Endodermal cell (in vitro differentiated cells): Measurements from ENCODE around the gene LRP11. TPM values are rescaled to one million over a fixed set of nuclear protein-coding genes. Genes with fewer than 3 reads are reported as not detected.
A peak's percentile ranks its signal among the peaks of the same experiment; 100 is the strongest.

Source experiments
- DNase-seq: peaks from one replicate; pipeline ENCODE4 v3.0.0-alpha.2; 2017
- H3K27ac ChIP-seq: 2 replicates; pipeline ENCODE4 v1.5.1; 2013; ENCODE audit warnings: mild to moderate bottlenecking, low read depth, low read length, moderate library complexity
- H3K27me3 ChIP-seq: 2 replicates; pipeline ENCODE4 v1.6.1; 2013; ENCODE audit warnings: mild to moderate bottlenecking, low read length, moderate library complexity; ENCODE audit not compliant: insufficient read depth, control insufficient read depth, poor library complexity, severe bottlenecking
- H3K36me3 ChIP-seq: 2 replicates; pipeline ENCODE4 v1.7.0; 2013; ENCODE audit warnings: mild to moderate bottlenecking, low read length, moderate library complexity; ENCODE audit not compliant: control insufficient read depth, insufficient read depth
- H3K4me1 ChIP-seq: one replicate; pipeline ENCODE4 v1.7.0; 2013; ENCODE audit warnings: low read length; ENCODE audit not compliant: control insufficient read depth, insufficient read depth
- H3K4me3 ChIP-seq: 2 replicates; pipeline ENCODE4 v1.5.1; 2013; ENCODE audit warnings: mild to moderate bottlenecking, low read length, moderate library complexity
- H3K9ac ChIP-seq: 2 replicates; pipeline ENCODE4 v1.6.1; 2013; ENCODE audit warnings: mild to moderate bottlenecking, low read length, moderate library complexity; ENCODE audit not compliant: poor library complexity, severe bottlenecking; ENCODE audit errors: extremely low read depth
- H3K9me3 ChIP-seq: 2 replicates; pipeline ENCODE4 v1.6.1; 2013; ENCODE audit warnings: mild to moderate bottlenecking, low read length, moderate library complexity; ENCODE audit not compliant: control insufficient read depth
- H3K27ac Mint-ChIP-seq: 2 replicates; pipeline ENCODE4 v1.8.0; 2020; ENCODE audit warnings: mixed read lengths
- H3K27me3 Mint-ChIP-seq: 2 replicates; pipeline ENCODE4 v1.8.0; 2021; ENCODE audit warnings: mild to moderate bottlenecking, mixed read lengths; ENCODE audit not compliant: insufficient read depth
- H3K36me3 Mint-ChIP-seq: 2 replicates; pipeline ENCODE4 v1.8.0; 2020; ENCODE audit warnings: low read depth, mixed read lengths
- H3K4me1 Mint-ChIP-seq: 2 replicates; pipeline ENCODE4 v1.8.0; 2020; ENCODE audit warnings: mixed read lengths
- H3K4me3 Mint-ChIP-seq: 2 replicates; pipeline ENCODE4 v1.8.0; 2020; ENCODE audit warnings: mild to moderate bottlenecking, moderate library complexity, mixed read lengths
- H3K9me3 Mint-ChIP-seq: 2 replicates; pipeline ENCODE4 v1.8.0; 2020; ENCODE audit warnings: mild to moderate bottlenecking, mixed read lengths
- CTCF ChIP-seq: fragments of 200-600 bp; sonication (generic); conservative IDR thresholded peaks from 2 replicates; pipeline ENCODE4 v1.5.0; 2021; ENCODE audit warnings: antibody characterized with exemption, mild to moderate bottlenecking
- WGBS, 2 experiments: methylation state at CpG; one replicate each; pipeline versions ENCODE4 v1.1.5 to v1.1.7; 2013; ENCODE audit warnings: missing lambda C conversion rate in 2 of 2, mixed read lengths in 1 of 2; ENCODE audit not compliant: insufficient coverage in 1 of 2, insufficient read length in 1 of 2; 5-methylcytosine and 5-hydroxymethylcytosine counted together
- total RNA-seq, 2 donors: library from RNA; stranded (reverse); fragmentation: NEBNext Ultra II Directional in 1 of 2; extraction: Animal tissue kit (Norgen Biotek cat#: 25700) in 1 of 2; gene quantifications; 2 replicates in 1 of 2; 3 replicates in 1 of 2; pipeline ENCODE4 v1.2.1, GENCODE V29; 2021

Gene LRP11
- total RNA-seq, 2 donors from 2014 or later: 3.6 to 6.0 TPM

- H3K4me1 Mint-ChIP-seq: no peaks in the 10 kb centered on the region
- no peak overlapping the region for H3K27ac Mint-ChIP-seq
- H3K27me3 Mint-ChIP-seq: no peaks in the 10 kb centered on the region
- H3K36me3 Mint-ChIP-seq: no peaks in the 10 kb centered on the region
- H3K9ac ChIP-seq: no peak overlapping the region
- peak overlapping the region; percentile 74 for H3K27ac ChIP-seq
- no peaks in the 10 kb centered on the region for H3K9me3 ChIP-seq
- no peaks in the 10 kb centered on the region for H3K4me1 ChIP-seq
- H3K4me3 Mint-ChIP-seq: no peak overlapping the region
- peaks cover 4% of the 10 kb centered on the region for H3K27me3 ChIP-seq
- no peak for TF ChIP-seq CTCF
- 88 to 89% methylated on average over 6 of the region's 6 CpGs for WGBS, 2 experiments
- no peak overlapping the region for H3K4me3 ChIP-seq
- H3K9me3 Mint-ChIP-seq: no peaks in the 10 kb centered on the region
- H3K36me3 ChIP-seq: no peaks in the 10 kb centered on the region
- no peak for DNase-seq
Measured at GRCh38 chr6:149831308-149831820, 32.8 kb downstream of the LRP11 start.

GRCh38 chr6:149830731-149831307 lies 33.3 kb downstream of the LRP11 start:
- Histone ChIP-seq H3K27ac (peak overlapping the region; percentile 74), H3K4me1 (no peaks in the 10 kb centered on the region), H3K9me3 (no peaks in the 10 kb centered on the region), H3K9ac (no peak overlapping the region), H3K4me3 (no peak overlapping the region), H3K27me3 (no peaks in the 10 kb centered on the region), H3K36me3 (no peaks in the 10 kb centered on the region)
- Mint-ChIP-seq H3K4me3 (no peak overlapping the region), H3K36me3 (no peaks in the 10 kb centered on the region), H3K4me1 (no peaks in the 10 kb centered on the region), H3K27me3 (no peaks in the 10 kb centered on the region), H3K27ac (no peak overlapping the region), H3K9me3 (no peaks in the 10 kb centered on the region)
- DNase-seq: no peak
- no peak for TF ChIP-seq CTCF
- 87 to 94% methylated on average over 4 to 7 of the region's 7 CpGs for WGBS, 2 experiments

DNA sequence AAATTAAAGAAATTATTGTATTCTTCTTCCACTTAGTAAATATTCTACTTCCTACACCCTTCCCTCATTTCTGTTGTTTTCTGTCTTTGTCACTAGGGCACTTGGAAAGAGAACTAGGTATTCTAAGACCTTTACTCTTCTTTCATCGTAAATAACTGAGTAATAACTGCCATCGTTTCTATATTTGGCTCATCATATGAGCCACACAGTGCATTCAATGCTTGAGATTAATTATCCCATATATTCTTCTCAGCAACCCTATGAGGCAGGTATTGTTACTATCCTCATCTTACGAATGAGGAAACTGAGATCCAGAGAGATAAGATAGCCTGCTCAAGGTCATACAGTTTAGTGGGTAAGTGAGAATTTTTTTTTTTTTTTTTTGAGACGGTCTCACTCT lies 38.9 kb downstream of the LRP11 start:
- H3K9ac ChIP-seq: no peak overlapping the region
- no peak for DNase-seq
- no peaks in the 10 kb centered on the region for H3K9me3 Mint-ChIP-seq
- no peaks in the 10 kb centered on the region for H3K4me1 ChIP-seq
- H3K4me3 Mint-ChIP-seq: no peak overlapping the region
- H3K4me3 ChIP-seq: no peak overlapping the region
- no peaks in the 10 kb centered on the region for H3K27me3 Mint-ChIP-seq
- no peak overlapping the region for H3K27ac Mint-ChIP-seq
- WGBS, 2 experiments: 92 to 100% methylated on average over 2 to 4 of the region's 4 CpGs
- no peaks in the 10 kb centered on the region for H3K9me3 ChIP-seq
- no peaks in the 10 kb centered on the region for H3K27me3 ChIP-seq
- no peak for TF ChIP-seq CTCF
- no peaks in the 10 kb centered on the region for H3K36me3 ChIP-seq
- H3K4me1 Mint-ChIP-seq: peaks cover 5% of the 10 kb centered on the region
- no peaks in the 10 kb centered on the region for H3K36me3 Mint-ChIP-seq
- no peak overlapping the region for H3K27ac ChIP-seq
